Effector memory CD8-positive, alpha-beta T cell (primary cell): ENCODE results near the gene RUNX1.

Experiments used
- ATAC-seq: fragments of 150-1000 bp; cut with Tn5 transposase; replicated peaks from 2 replicates; pipeline ENCODE4 v1.10.0; 2021; ENCODE audit warnings: mild to moderate bottlenecking, moderate library complexity
- DNase-seq, 3 experiments: peaks; one replicate each; pipeline ENCODE4 v3.0.0; 2021
- H3K27ac Mint-ChIP-seq, 2 donors: one replicate each; pipeline ENCODE4 v1.8.0; 2022; ENCODE audit warnings: mild to moderate bottlenecking in 2 of 2, mixed read lengths in 2 of 2, moderate library complexity in 2 of 2
- H3K27me3 Mint-ChIP-seq, 2 donors: one replicate each; pipeline ENCODE4 v1.8.0; 2022; ENCODE audit warnings: mixed read lengths in 2 of 2
- H3K36me3 Mint-ChIP-seq: one replicate; pipeline ENCODE4 v1.8.0; 2022; ENCODE audit warnings: mild to moderate bottlenecking, moderate library complexity, mixed read lengths; ENCODE audit not compliant: insufficient read depth
- H3K4me1 Mint-ChIP-seq, 2 donors: one replicate each; pipeline ENCODE4 v1.8.0; 2022; ENCODE audit warnings: low read depth in 2 of 2, mixed read lengths in 2 of 2
- H3K4me3 Mint-ChIP-seq, 2 donors: one replicate each; pipeline ENCODE4 v1.8.0; 2022; ENCODE audit warnings: mild to moderate bottlenecking in 2 of 2, mixed read lengths in 2 of 2, moderate library complexity in 2 of 2
- H3K9me3 Mint-ChIP-seq, 2 donors: one replicate each; pipeline ENCODE4 v1.8.0; 2022; ENCODE audit warnings: mixed read lengths in 2 of 2
- total RNA-seq, 9 experiments: gene quantifications; one replicate each; lab custom pipeline; 2026; lab: John Stamatoyannopoulos, UW

The RUNX1 gene
- total RNA-seq, result 37.9 to 136 (median 58.4) reads per million in 9 experiments

DNA sequence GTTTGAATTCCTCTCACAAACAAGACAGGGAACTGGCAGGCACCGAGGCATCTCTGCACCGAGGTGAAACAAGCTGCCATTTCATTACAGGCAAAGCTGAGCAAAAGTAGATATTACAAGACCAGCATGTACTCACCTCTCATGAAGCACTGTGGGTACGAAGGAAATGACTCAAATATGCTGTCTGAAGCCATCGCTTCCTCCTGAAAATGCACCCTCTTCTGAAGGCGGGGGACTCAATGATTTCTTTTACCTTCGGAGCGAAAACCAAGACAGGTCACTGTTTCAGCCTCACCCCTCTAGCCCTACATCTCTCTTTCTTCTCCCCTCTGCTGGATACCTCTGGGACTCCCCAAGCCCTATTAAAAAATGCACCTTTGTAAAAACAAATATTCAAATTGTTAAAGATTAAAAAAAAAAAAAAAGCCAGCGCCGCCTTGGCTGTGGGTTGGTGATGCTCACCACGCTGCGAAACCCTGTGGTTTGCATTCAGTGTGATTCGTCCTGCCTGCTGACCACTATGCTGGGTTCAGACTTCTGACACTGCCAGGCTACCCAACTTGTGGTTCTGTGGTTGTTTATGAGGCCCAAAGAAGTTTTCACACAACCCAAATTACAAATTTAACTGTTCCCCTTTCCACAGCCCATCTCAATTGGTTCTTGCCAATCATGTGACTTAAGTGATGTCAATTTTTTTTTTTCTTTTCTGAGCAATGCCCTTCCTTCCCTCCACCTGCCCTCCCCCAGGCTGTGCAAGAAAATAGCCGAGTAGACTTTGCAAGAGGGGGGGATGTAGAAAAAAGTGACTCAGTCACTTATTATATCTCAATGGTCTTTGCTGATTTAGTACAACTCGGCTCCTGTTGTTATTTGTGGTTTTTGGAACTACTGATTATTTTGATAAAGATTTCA is at the start of gene RUNX1:
Gene RUNX1 (minus strand): TSS at position 597 of the 912 bp plus-strand sequence.
- Mint-ChIP-seq H3K27me3 (no peaks in the 10 kb centered on the region), H3K36me3 (peaks cover 61% of the 10 kb centered on the region), H3K4me1 (peaks cover 61 to 79% of the 10 kb centered on the region in 2 donors), H3K27ac (peak within 1 kb of the TSS; percentile 95 to 98), H3K9me3 (no peaks in the 10 kb centered on the region), H3K4me3 (peak within 1 kb of the TSS; percentile 92 to 97)
- ATAC-seq (peak; percentile 63), DNase-seq (peak; percentile 80 to 81 (median 80))

GRCh38 chr21:35097525-35097924 is 48.4 kb upstream of the RUNX1 start:
- no peaks in the 10 kb centered on the region for H3K36me3 Mint-ChIP-seq
- H3K9me3 Mint-ChIP-seq, result no peaks in the 10 kb centered on the region
- ATAC-seq, result no peak
- DNase-seq, result no peak
- no peak overlapping the region for H3K4me3 Mint-ChIP-seq
- peaks cover 0 to 1% of the 10 kb centered on the region in 2 donors for H3K4me1 Mint-ChIP-seq
- H3K27ac Mint-ChIP-seq, result no peak overlapping the region
- H3K27me3 Mint-ChIP-seq, result no peaks in the 10 kb centered on the region

DNA sequence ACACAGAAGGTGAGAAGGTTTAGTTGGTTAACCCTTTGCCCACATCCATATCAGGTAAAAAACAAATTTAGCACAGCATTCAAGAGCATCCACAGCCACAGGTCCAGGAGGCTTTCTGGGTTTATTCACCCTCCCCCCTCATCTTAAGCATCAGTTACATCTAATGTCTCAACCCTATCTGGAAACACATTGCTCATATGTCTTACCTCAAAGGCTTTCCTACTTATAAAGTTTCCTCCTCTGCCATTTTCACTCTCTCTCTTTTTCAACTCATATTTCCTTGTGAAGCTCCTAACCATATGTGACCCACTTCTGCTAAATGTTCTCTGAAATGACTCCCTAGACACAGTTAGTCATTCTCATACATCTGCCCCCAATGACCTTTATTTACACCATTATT is 47.9 kb upstream of the RUNX1 start:
- no peaks in the 10 kb centered on the region for H3K27me3 Mint-ChIP-seq
- no peaks in the 10 kb centered on the region for H3K9me3 Mint-ChIP-seq
- no peak overlapping the region for H3K4me3 Mint-ChIP-seq
- no peaks in the 10 kb centered on the region for H3K36me3 Mint-ChIP-seq
- peaks cover 0 to 1% of the 10 kb centered on the region in 2 donors for H3K4me1 Mint-ChIP-seq
- H3K27ac Mint-ChIP-seq, result no peak overlapping the region
- no peak for DNase-seq
- ATAC-seq, result no peak

DNA sequence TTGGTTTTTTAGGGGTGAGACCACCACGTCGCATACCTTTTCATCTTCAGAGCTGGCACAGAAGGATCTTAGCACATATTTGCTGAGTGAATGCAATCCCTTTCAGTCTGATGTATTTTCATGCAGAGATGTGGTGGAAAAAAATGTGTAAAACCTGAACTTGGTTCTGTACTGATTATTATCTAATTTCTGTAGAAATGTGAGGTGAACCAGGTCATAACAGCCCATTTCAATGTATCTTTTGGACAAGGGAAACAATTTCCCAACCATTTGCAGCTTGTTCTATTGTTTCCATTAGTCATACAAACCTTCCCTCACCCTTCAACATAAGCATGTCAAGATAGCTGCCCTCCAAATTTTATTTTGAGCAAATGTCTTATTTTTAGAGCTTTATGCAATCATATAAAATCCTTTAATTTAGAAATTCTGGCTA is 46.8 kb upstream of the RUNX1 start:
- H3K36me3 Mint-ChIP-seq, result no peaks in the 10 kb centered on the region
- no peak overlapping the region for H3K27ac Mint-ChIP-seq
- DNase-seq (no peak), ATAC-seq (no peak)
- no peak overlapping the region for H3K4me3 Mint-ChIP-seq
- H3K27me3 Mint-ChIP-seq, result no peaks in the 10 kb centered on the region
- H3K4me1 Mint-ChIP-seq, result peaks cover 0 to 1% of the 10 kb centered on the region in 2 donors
- H3K9me3 Mint-ChIP-seq, result no peaks in the 10 kb centered on the region

- Mint-ChIP-seq H3K4me3 (no peak overlapping the region), H3K4me1 (peaks cover 0 to 1% of the 10 kb centered on the region in 2 donors), H3K9me3 (no peaks in the 10 kb centered on the region), H3K27me3 (no peaks in the 10 kb centered on the region), H3K27ac (no peak overlapping the region), H3K36me3 (no peaks in the 10 kb centered on the region)
- no peak for ATAC-seq
- no peak for DNase-seq
Measured at GRCh38 chr21:35093514-35093913, 44.4 kb upstream of the RUNX1 start.

GRCh38 chr21:35091496-35091895 is 42.4 kb upstream of the RUNX1 start:
- H3K36me3 Mint-ChIP-seq, result no peaks in the 10 kb centered on the region
- no peaks in the 10 kb centered on the region for H3K9me3 Mint-ChIP-seq
- H3K4me1 Mint-ChIP-seq, result peaks cover 0 to 1% of the 10 kb centered on the region in 2 donors
- no peaks in the 10 kb centered on the region for H3K27me3 Mint-ChIP-seq
- DNase-seq (no peak), ATAC-seq (no peak)
- no peak overlapping the region for H3K4me3 Mint-ChIP-seq
- H3K27ac Mint-ChIP-seq, result no peak overlapping the region

GRCh38 chr21:35090403-35090802 is 41.3 kb upstream of the RUNX1 start:
- H3K27ac Mint-ChIP-seq, result no peak overlapping the region
- no peaks in the 10 kb centered on the region for H3K27me3 Mint-ChIP-seq
- H3K9me3 Mint-ChIP-seq, result no peaks in the 10 kb centered on the region
- H3K4me3 Mint-ChIP-seq, result no peak overlapping the region
- H3K4me1 Mint-ChIP-seq, result peaks cover 0 to 1% of the 10 kb centered on the region in 2 donors
- H3K36me3 Mint-ChIP-seq, result no peaks in the 10 kb centered on the region
- ATAC-seq (no peak), DNase-seq (no peak)

- no peak for DNase-seq
- no peak overlapping the region for H3K4me3 Mint-ChIP-seq
- no peak for ATAC-seq
- no peak overlapping the region for H3K27ac Mint-ChIP-seq
- H3K4me1 Mint-ChIP-seq, result no peaks in the 10 kb centered on the region
- no peaks in the 10 kb centered on the region for H3K36me3 Mint-ChIP-seq
- no peaks in the 10 kb centered on the region for H3K27me3 Mint-ChIP-seq
- peaks cover 0 to 2% of the 10 kb centered on the region in 2 donors for H3K9me3 Mint-ChIP-seq
Measured at GRCh38 chr21:35088319-35088771, 39.2 kb upstream of the RUNX1 start.

GRCh38 chr21:35086357-35086756 is 37.3 kb upstream of the RUNX1 start:
- H3K4me3 Mint-ChIP-seq, result no peak overlapping the region
- no peaks in the 10 kb centered on the region for H3K4me1 Mint-ChIP-seq
- no peaks in the 10 kb centered on the region for H3K27me3 Mint-ChIP-seq
- H3K9me3 Mint-ChIP-seq, result peaks cover 0 to 2% of the 10 kb centered on the region in 2 donors
- H3K27ac Mint-ChIP-seq, result no peak overlapping the region
- DNase-seq, result no peak
- no peaks in the 10 kb centered on the region for H3K36me3 Mint-ChIP-seq
- ATAC-seq, result no peak

DNA sequence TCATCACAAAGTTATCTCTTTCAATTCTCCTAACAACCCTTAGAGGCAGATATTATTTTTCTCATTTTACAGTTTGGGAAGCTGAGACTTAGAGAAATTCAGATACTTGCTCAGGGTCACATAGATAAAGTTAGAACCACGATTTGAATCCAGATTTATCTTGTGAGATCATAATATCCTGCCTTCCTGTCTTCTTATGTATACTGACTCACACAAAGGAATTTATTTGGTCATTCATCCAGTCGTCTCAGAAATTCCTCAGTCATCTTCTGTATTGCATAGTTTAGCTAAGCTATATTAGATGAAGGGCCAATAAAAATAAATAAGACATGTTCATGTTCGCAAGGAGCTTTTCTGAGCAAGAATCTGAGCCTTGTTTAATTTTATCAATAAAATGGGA is 35.8 kb upstream of the RUNX1 start:
- H3K4me1 Mint-ChIP-seq, result no peaks in the 10 kb centered on the region
- H3K36me3 Mint-ChIP-seq, result no peaks in the 10 kb centered on the region
- DNase-seq (no peak), ATAC-seq (no peak)
- peaks cover 0 to 2% of the 10 kb centered on the region in 2 donors for H3K9me3 Mint-ChIP-seq
- no peak overlapping the region for H3K27ac Mint-ChIP-seq
- H3K27me3 Mint-ChIP-seq, result no peaks in the 10 kb centered on the region
- H3K4me3 Mint-ChIP-seq, result no peak overlapping the region

DNA sequence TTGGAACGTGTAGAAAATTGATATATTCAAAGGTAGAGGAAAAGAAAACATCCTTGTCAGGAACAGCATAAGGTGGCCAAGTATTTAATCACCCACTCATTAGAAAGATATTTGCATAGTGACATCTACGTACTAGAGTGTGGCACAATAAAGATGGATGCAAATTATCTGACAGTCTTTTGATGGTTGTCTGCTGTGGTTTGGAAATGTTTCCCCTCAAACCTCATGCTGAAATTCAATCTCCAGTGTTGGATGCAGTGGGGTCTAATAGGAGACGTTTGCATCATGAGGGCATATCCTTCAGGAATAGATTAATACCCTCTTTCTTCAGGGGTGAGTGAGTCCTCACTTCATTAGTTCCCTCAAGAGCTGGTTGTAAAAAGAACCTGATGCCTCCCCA is 34.1 kb upstream of the RUNX1 start:
- Mint-ChIP-seq H3K9me3 (peaks cover 0 to 2% of the 10 kb centered on the region in 2 donors), H3K4me3 (no peak overlapping the region), H3K27ac (peak overlapping the region in 1 of 2 donors; percentile 6), H3K4me1 (no peaks in the 10 kb centered on the region), H3K27me3 (no peaks in the 10 kb centered on the region), H3K36me3 (no peaks in the 10 kb centered on the region)
- ATAC-seq (no peak), DNase-seq (no peak)

GRCh38 chr21:35081861-35082260 is 32.8 kb upstream of the RUNX1 start:
- Mint-ChIP-seq H3K9me3 (peaks cover 0 to 2% of the 10 kb centered on the region in 2 donors), H3K36me3 (no peaks in the 10 kb centered on the region), H3K4me3 (no peak overlapping the region), H3K27ac (no peak overlapping the region), H3K27me3 (no peaks in the 10 kb centered on the region), H3K4me1 (no peaks in the 10 kb centered on the region)
- DNase-seq (no peak), ATAC-seq (no peak)

DNA sequence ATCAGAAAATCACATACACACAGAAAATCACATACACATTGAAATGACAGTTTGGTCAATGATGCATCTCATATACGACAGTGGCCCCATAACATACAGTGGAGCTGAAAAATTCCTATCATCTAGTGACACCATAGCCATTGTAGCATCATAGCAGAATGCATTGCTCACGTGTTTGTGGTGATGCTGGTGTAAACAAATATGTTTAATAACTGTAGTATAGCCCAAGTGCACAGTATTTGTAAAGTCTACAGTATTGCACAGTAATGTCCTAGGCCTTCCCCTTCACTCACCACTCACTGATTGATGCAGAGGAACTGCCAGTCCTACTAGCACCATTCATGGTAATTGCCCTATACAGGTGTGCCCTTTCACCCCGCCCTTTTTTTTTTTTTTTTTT is 30.1 kb upstream of the RUNX1 start:
- Mint-ChIP-seq H3K4me1 (no peaks in the 10 kb centered on the region), H3K9me3 (peaks cover 1 to 2% of the 10 kb centered on the region in 2 donors), H3K27me3 (peaks cover 0 to 1% of the 10 kb centered on the region in 2 donors), H3K36me3 (no peaks in the 10 kb centered on the region), H3K4me3 (no peak overlapping the region), H3K27ac (no peak overlapping the region)
- DNase-seq, result no peak
- no peak for ATAC-seq

GRCh38 chr21:35077975-35078374 is 28.9 kb upstream of the RUNX1 start:
- Mint-ChIP-seq H3K4me1 (no peaks in the 10 kb centered on the region), H3K4me3 (no peak overlapping the region), H3K27me3 (peaks cover 0 to 7% of the 10 kb centered on the region in 2 donors), H3K9me3 (peaks cover 0 to 8% of the 10 kb centered on the region in 2 donors), H3K36me3 (no peaks in the 10 kb centered on the region), H3K27ac (no peak overlapping the region)
- ATAC-seq (no peak), DNase-seq (no peak)
